ENCODE results near the gene NXF3.
"Not testable (repeated sequence)": the region's sequence is repeated elsewhere in the genome, so short reads cannot be mapped to it uniquely, and the experiment has no call there.

The NXF3 gene

GRCh38 chrX:103061486-103061885 lies 31.5 kb downstream of the NXF3 start:
- no peak overlapping the region for H3K4me3 ChIP-seq (ENCODE audit: low read length)
- no peak for DNase-seq (ENCODE audit: low read depth, low spot score)

DNA sequence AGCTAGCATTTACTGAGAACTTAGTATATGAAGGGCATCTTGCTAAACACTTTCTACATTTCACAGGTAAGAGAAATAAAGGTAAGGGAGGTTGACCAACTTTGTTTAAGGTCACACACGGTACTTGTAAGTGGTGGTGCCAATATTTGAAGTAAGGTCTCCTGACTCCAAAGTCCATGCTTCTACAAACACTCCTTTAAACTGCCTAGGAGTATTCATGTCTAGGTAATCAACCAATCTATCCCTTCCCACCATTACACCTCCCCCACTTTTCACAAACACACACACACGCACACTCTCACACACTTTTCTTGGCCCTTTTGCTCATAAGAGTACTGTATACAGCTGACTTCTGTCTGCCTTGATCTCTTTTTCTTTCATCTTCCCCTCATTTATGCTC lies 36.0 kb downstream of the NXF3 start:
- DNase-seq (ENCODE audit: low read depth, low spot score), result no peak

DNA sequence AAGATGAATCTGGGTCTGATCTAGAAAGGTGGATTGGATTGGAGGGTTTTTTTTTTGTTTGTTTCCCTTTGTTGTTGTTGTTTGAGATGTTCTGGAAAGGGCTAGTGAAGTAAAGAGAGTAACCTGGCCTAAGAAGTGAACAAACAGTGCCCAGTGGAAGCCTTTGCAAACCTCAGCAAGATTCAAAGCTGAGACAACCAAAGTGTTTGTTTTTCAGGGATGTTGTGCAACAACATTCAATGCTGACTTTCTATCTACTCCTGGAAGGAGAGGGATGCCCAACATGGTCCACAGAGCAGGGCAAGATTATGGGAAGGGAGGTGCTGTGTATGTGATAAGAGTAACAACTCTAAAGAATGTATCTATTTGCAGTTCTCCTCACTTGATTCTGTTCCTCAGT lies 40.3 kb downstream of the NXF3 start:
- no peak overlapping the region for H3K4me3 ChIP-seq (ENCODE audit: low read length)
- no peak for DNase-seq (ENCODE audit: low read depth, low spot score)

More for the DNA sequence above, 36.0 kb downstream of the NXF3 start:
- no peak overlapping the region for H3K4me3 ChIP-seq (ENCODE audit: low read length)

- no peak overlapping the region for H3K4me3 ChIP-seq (ENCODE audit: low read length)
- no peak for DNase-seq (ENCODE audit: low read depth, low spot score)
Measured at GRCh38 chrX:103051260-103051789, 41.6 kb downstream of the NXF3 start.

DNA sequence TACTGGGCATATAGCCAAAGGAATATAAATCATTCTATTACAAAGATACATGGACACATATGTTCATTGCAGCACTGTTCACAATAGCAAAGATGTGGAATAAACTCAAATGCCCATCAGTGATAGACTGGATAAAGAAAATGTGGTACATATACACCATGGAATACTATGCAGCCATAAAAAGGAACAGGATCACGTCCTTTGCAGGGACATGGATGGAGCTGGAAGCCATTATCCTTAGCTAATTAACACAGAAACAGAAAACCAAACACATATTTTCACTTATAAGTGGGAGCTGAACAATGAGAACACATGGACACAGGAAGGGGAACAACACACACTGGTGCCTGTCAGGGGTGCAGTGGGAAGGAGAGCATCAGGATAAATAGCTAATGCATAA lies 59.6 kb downstream of the NXF3 start:
- H3K4me3 ChIP-seq (ENCODE audit: low read length); DNase-seq (ENCODE audit: low read depth, low spot score): not testable (repeated sequence)
